Activated CD8-positive, alpha-beta T cell treated with anti-CD3 and anti-CD28 coated beads for 36 hours (primary cell): ENCODE measurements around the gene CD80. TPM values are rescaled to one million over a fixed set of nuclear protein-coding genes. Genes with fewer than 3 reads are reported as not detected.
"Not testable (repeated sequence)": the region's sequence is repeated elsewhere in the genome, so short reads cannot be mapped to it uniquely, and the experiment has no call there.

Experiments
- ATAC-seq: fragments of 200-7000 bp; cut with Tn5 transposase; one replicate; pipeline ENCODE4 v1.10.0; 2021; ENCODE audit warnings: mild to moderate bottlenecking, moderate library complexity
- CTCF ChIA-PET: fragments of 350-600 bp; sonication (Branson Sonifier 250); formaldehyde crosslinking; loops from one replicate; lab custom pipeline; 2021; ENCODE audit warnings: antibody characterized with exemption; lab: Charles Lee
- POLR2A ChIA-PET: fragments of 350-600 bp; sonication (Branson Sonifier 250); formaldehyde crosslinking; loops from one replicate; lab custom pipeline; 2021; ENCODE audit warnings: antibody characterized with exemption; lab: Charles Lee
- DNase-seq: peaks from one replicate; pipeline ENCODE4 v3.0.0-alpha.2; 2020
- H3K27ac Mint-ChIP-seq: one replicate; pipeline ENCODE4 v1.8.0; 2021; ENCODE audit warnings: mild to moderate bottlenecking, mixed read lengths
- H3K27me3 Mint-ChIP-seq: one replicate; pipeline ENCODE4 v1.8.0; 2021; ENCODE audit warnings: mixed read lengths
- H3K36me3 Mint-ChIP-seq: one replicate; pipeline ENCODE4 v1.8.0; 2021; ENCODE audit warnings: low read depth, mixed read lengths
- H3K4me1 Mint-ChIP-seq: one replicate; pipeline ENCODE4 v1.8.0; 2021; ENCODE audit warnings: low read depth, mixed read lengths
- H3K4me3 Mint-ChIP-seq: one replicate; pipeline ENCODE4 v1.8.0; 2021; ENCODE audit warnings: mild to moderate bottlenecking, moderate library complexity, mixed read lengths
- H3K9me3 Mint-ChIP-seq: one replicate; pipeline ENCODE4 v1.8.0; 2021; ENCODE audit warnings: mixed read lengths
- intact Hi-C: fragments of 100-400 bp; cut with micrococcal nuclease; formaldehyde crosslinking; loops from one replicate; pipeline ENCODE4 v1.10.0; 2022
- total RNA-seq, 2 experiments: library from RNA; stranded (reverse); gene quantifications; one replicate each; pipeline ENCODE4 v1.2.3, GENCODE V29; 2021
- TF ChIP-seq, protein P1 (sequence below): fragments of 200-600 bp; IDR thresholded peaks from one replicate; pipeline ENCODE4 v1.8.0; 2022; ENCODE audit warnings: antibody characterized with exemption, mild to moderate bottlenecking

Gene CD80
- total RNA-seq, 2 experiments from 2014 or later: 7.1 to 10.2 TPM

DNA sequence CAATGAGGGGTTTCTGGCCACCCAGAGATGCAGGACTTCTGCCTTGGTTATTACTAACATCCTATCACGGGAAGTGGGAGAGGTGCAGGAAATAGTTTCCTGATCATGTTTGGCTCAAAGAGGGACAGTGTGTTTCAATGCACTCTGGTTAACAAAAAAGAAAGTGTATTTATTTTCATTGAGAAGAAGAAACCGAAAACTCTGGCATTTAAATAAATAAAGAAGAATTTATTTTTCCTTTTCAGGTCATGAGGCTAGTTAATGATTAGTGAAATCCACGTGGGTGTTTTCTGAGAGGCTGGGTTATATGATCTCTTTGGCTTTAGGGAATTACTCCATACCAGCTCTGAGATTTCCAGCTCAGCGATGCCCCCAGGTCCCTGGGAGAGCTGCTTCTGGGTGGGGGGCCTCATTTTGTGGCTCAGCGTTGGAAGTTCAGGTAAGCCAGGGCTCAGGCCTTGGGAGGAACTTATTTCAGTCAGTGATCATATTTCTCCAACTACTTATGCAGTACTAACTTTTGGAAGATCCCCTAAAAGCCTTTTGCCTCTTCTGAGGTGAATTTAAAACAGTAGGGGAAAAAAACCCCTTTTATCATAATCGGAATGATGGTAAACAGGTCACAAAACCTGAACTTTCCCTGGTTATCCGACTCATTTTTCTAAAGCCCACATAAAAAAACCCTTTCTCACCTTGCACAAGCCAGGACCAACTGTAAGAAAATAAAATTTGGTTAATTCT is 38.3 kb upstream of the CD80 start, which contains the start of gene PLA1A:
TSS of gene PLA1A (plus strand) at position 338 of the 741 bp plus-strand sequence. CDS start at position 367, 29 bp downstream.
- ATAC-seq: no peak
- ChIA-PET CTCF (no interaction called here), POLR2A (no interaction called here)
- no peak for DNase-seq
- Mint-ChIP-seq H3K9me3 (no peaks in the 10 kb centered on the region), H3K27ac (peak within 1 kb of the TSS; percentile 21), H3K4me1 (peaks cover 23% of the 10 kb centered on the region), H3K27me3 (peaks cover 1% of the 10 kb centered on the region), H3K36me3 (no peaks in the 10 kb centered on the region), H3K4me3 (no peak within 1 kb of the TSS)
- intact Hi-C loops: no loop called here
- TF ChIP-seq, protein P1, sequence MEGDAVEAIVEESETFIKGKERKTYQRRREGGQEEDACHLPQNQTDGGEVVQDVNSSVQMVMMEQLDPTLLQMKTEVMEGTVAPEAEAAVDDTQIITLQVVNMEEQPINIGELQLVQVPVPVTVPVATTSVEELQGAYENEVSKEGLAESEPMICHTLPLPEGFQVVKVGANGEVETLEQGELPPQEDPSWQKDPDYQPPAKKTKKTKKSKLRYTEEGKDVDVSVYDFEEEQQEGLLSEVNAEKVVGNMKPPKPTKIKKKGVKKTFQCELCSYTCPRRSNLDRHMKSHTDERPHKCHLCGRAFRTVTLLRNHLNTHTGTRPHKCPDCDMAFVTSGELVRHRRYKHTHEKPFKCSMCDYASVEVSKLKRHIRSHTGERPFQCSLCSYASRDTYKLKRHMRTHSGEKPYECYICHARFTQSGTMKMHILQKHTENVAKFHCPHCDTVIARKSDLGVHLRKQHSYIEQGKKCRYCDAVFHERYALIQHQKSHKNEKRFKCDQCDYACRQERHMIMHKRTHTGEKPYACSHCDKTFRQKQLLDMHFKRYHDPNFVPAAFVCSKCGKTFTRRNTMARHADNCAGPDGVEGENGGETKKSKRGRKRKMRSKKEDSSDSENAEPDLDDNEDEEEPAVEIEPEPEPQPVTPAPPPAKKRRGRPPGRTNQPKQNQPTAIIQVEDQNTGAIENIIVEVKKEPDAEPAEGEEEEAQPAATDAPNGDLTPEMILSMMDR: no peak

DNA sequence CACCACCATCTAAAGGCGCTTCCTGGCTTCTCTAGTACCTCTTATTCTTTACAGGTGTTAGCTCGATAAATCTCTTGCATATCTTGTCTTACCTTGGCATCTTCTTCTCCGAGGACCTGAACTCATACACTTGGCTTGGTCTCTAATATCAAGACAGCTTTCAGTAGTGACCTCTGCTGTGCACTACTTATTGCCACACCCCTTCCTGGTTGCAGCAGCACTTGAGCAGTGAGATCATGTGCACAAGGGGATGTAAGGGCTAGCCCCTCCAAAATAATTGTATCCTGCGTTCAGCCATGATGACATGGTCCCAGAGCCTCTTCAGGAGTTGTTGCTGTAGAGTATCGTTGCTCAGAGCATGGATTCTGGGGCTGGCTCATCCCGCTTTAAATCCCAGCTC is 37.0 kb upstream of the CD80 start:
- Mint-ChIP-seq H3K27me3 (peaks cover 3% of the 10 kb centered on the region), H3K36me3 (no peaks in the 10 kb centered on the region), H3K9me3 (no peaks in the 10 kb centered on the region), H3K4me1 (peaks cover 22% of the 10 kb centered on the region), H3K4me3 (no peak overlapping the region), H3K27ac (no peak overlapping the region)
- intact Hi-C loops: no loop called here
- ChIA-PET CTCF (no interaction called here), POLR2A (no interaction called here)
- DNase-seq (no peak), ATAC-seq (no peak)
- TF ChIP-seq, protein P1: no peak

DNA sequence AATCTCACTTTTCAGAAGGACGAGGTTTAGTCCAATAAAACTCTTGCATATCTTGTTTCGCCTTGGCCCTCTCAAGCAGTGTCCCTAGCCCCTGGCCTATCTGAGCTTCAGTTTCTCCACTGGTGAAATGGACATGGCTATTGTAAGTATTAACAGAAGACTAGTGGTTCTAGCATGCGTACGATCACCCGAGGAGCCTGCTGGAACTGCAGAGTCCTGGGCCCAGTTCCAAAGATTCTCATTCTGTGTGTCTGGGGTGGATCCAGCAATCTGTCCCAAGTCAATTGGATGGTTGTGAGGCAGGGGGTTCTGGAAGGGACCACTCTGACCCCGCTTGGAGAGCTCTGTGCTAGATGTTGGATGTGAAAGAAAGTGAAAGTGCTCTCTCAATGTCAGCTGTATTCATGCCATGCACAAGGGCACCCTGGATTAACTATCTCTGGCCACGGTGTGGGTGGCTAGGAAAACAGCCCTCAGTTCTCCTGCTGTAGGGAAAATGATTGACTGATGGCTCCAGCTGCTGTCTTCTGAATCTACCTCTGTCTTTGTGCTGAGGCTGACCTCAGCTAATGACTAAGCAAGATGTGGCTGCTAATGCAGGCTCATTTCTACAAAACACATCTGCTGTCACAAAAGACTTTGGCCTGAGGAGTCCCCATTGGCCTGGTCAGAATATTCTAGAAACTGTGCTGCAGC is 36.4 kb upstream of the CD80 start:
- ChIA-PET POLR2A (no interaction called here), CTCF (no interaction called here)
- TF ChIP-seq, protein P1: no peak
- H3K27ac Mint-ChIP-seq: no peak overlapping the region
- H3K36me3 Mint-ChIP-seq: no peaks in the 10 kb centered on the region
- no peak for ATAC-seq
- no peak overlapping the region for H3K4me3 Mint-ChIP-seq
- peaks cover 4% of the 10 kb centered on the region for H3K27me3 Mint-ChIP-seq
- H3K9me3 Mint-ChIP-seq: no peaks in the 10 kb centered on the region
- DNase-seq: no peak
- intact Hi-C loops: no loop called here
- H3K4me1 Mint-ChIP-seq: peaks cover 17% of the 10 kb centered on the region

DNA sequence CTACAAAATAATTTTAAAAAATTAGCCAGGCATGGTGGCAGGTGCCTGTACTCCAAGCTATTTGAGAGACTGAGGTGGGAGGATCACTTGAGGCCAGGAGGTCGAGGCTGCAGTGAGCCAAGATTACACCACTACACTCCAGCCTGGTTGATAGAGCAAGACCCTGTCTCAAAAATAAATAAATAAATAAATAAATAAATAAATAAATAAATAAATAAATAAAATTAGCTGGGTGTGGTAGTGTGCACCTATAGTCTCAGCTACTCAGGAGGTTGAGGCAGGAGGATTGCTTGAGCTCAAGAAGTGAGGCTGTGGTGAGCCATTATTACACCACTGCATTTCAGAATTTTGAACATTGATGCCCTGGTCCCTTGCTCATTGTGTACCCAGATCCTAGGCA is 35.5 kb upstream of the CD80 start:
- DNase-seq, H3K4me3 Mint-ChIP-seq, intact Hi-C loops, H3K36me3 Mint-ChIP-seq, CTCF ChIA-PET, POLR2A ChIA-PET, H3K9me3 Mint-ChIP-seq, ATAC-seq, H3K27me3 Mint-ChIP-seq, H3K27ac Mint-ChIP-seq: not testable (repeated sequence)
- H3K4me1 Mint-ChIP-seq: peaks cover 11% of the 10 kb centered on the region

DNA sequence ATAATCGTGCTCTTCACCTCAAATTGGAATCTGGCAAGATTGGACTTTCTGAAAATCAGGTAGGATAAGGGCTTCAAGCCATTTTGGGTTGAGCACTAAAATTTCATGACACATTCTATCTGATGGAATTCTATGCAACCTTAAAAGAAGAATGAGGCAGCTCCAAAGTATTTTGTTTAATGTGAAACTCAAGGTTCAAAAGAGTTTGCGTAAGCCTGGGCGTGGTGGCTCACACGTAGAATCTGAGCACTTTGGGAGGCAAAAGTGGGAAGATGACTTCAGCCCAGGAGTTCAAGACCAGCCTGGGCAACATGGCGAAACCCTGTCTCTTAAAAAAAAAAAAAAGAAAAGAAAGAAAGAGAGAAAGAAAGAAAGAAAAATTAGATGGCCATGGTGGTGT is 34.7 kb upstream of the CD80 start:
- Mint-ChIP-seq H3K9me3 (peaks cover 8% of the 10 kb centered on the region), H3K4me3 (no peak overlapping the region), H3K27me3 (peaks cover 14% of the 10 kb centered on the region), H3K36me3 (peaks cover 9% of the 10 kb centered on the region), H3K27ac (no peak overlapping the region), H3K4me1 (peaks cover 10% of the 10 kb centered on the region)
- ChIA-PET POLR2A (no interaction called here), CTCF (no interaction called here)
- ATAC-seq: no peak
- intact Hi-C loops: no loop called here
- DNase-seq: no peak
- TF ChIP-seq, protein P1: no peak
